HG03060 (cell line): ENCODE results near the gene ANP32A.
"Not testable (repeated sequence)": the region's sequence is repeated elsewhere in the genome, so short reads cannot be mapped to it uniquely, and the experiment has no call there.

Experiments used
- ATAC-seq: cut with Tn5 transposase; IDR thresholded peaks from one replicate; pipeline ENCODE4 v1.9.1; 2021; ENCODE audit warnings: low read depth, moderate number of reproducible peaks; ENCODE audit not compliant: unreplicated experiment

The ANP32A gene

GRCh38 chr15:68820295-68821189 lies at the start of gene ANP32A:
TSS of gene ANP32A (minus strand) at chr15:68820895. CDS start at chr15:68820751, 144 bp downstream.
- ATAC-seq: no peak

GRCh38 chr15:68868296-68868695 lies 47.6 kb upstream of the ANP32A start:
- no peak for ATAC-seq

- no peak for ATAC-seq
Measured at GRCh38 chr15:68862415-68862814, 41.7 kb upstream of the ANP32A start.

- ATAC-seq: not testable (repeated sequence)
Measured at GRCh38 chr15:68858666-68859065, 38.0 kb upstream of the ANP32A start.

GRCh38 chr15:68857443-68857842 lies 36.7 kb upstream of the ANP32A start:
- ATAC-seq: not testable (repeated sequence)

GRCh38 chr15:68852461-68852860 lies 31.8 kb upstream of the ANP32A start:
- ATAC-seq: no peak

- no peak for ATAC-seq
Measured at GRCh38 chr15:68851971-68852370, 31.3 kb upstream of the ANP32A start.

GRCh38 chr15:68849497-68849896 lies 28.8 kb upstream of the ANP32A start:
- ATAC-seq: no peak

GRCh38 chr15:68846851-68847439 lies 26.2 kb upstream of the ANP32A start:
- no peak for ATAC-seq

GRCh38 chr15:68844856-68845550 lies 24.3 kb upstream of the ANP32A start:
- ATAC-seq: no peak

- ATAC-seq: no peak
Measured at GRCh38 chr15:68843425-68844311, 23.0 kb upstream of the ANP32A start.

GRCh38 chr15:68842958-68843357 lies 22.3 kb upstream of the ANP32A start:
- ATAC-seq: no peak

GRCh38 chr15:68834346-68834745 lies 13.7 kb upstream of the ANP32A start:
- no peak for ATAC-seq

GRCh38 chr15:68833700-68834331 lies 13.1 kb upstream of the ANP32A start:
- no peak for ATAC-seq

- no peak for ATAC-seq
Measured at GRCh38 chr15:68830141-68830785, 9.6 kb upstream of the ANP32A start.

- no peak for ATAC-seq
Measured at GRCh38 chr15:68829068-68829467, 8.4 kb upstream of the ANP32A start.

GRCh38 chr15:68823561-68823960 lies 2.9 kb upstream of the ANP32A start:
- no peak for ATAC-seq

GRCh38 chr15:68822818-68823217 lies 2.1 kb upstream of the ANP32A start:
- no peak for ATAC-seq

- no peak for ATAC-seq
Measured at GRCh38 chr15:68821841-68822381, 1.2 kb upstream of the ANP32A start.
